ENCODE data around the gene PIK3R3.

The PIK3R3 gene

DNA sequence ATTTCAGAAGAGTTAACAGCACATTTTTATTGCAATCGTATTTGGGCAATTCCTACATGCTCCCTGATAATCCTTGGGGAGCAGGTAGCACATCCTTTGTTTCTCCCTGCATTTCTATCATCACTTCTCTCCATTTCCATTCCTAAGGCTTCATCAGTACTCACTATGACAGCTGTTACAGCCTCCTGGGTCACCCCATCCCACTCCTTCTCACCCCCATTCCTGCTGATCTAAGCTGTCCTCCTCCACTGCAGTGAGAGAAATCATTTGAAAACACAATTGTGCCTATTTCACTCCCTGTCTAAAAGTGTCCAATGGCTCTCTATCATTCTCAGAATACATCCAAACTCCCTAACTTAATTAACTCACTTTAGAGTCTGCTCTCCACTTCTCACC is 25.5 kb upstream of the PIK3R3 start:
- no peak overlapping the region for H3K4me3 ChIP-seq (ENCODE audit: control insufficient read depth, low read depth, low read length)
- no peak for DNase-seq (ENCODE audit: low read depth)
- TF ChIP-seq, protein P1, sequence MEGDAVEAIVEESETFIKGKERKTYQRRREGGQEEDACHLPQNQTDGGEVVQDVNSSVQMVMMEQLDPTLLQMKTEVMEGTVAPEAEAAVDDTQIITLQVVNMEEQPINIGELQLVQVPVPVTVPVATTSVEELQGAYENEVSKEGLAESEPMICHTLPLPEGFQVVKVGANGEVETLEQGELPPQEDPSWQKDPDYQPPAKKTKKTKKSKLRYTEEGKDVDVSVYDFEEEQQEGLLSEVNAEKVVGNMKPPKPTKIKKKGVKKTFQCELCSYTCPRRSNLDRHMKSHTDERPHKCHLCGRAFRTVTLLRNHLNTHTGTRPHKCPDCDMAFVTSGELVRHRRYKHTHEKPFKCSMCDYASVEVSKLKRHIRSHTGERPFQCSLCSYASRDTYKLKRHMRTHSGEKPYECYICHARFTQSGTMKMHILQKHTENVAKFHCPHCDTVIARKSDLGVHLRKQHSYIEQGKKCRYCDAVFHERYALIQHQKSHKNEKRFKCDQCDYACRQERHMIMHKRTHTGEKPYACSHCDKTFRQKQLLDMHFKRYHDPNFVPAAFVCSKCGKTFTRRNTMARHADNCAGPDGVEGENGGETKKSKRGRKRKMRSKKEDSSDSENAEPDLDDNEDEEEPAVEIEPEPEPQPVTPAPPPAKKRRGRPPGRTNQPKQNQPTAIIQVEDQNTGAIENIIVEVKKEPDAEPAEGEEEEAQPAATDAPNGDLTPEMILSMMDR (conservative IDR thresholded peaks at IDR 0.05; ENCODE audit: control insufficient read depth, insufficient read depth, low read depth, low read length): no peak

GRCh38 chr1:46153732-46154131 is 21.3 kb upstream of the PIK3R3 start:
- TF ChIP-seq, protein P1 (conservative IDR thresholded peaks at IDR 0.05; ENCODE audit: control insufficient read depth, insufficient read depth, low read depth, low read length): no peak
- H3K4me3 ChIP-seq (ENCODE audit: control insufficient read depth, low read depth, low read length): no peak overlapping the region
- DNase-seq (ENCODE audit: low read depth): no peak

DNA sequence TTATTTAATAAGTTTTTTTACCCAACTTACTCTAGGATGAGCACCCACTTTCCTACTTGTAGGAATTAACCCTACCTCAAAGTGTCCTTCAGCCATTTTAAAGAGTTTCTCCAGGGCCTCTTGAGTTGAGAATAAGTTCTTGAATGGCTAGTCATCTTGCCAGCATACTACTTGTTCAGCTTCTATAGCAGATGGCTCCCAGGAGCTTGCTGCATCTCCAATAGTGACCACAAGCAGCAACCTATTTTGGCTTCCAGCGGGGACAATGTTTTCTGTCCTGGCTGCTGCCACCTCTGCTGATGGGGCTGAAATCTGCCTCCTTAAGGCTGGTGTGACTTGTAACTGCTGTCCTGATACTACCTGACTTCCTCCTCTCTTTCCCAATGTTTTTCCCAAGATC is 20.8 kb upstream of the PIK3R3 start:
- DNase-seq (ENCODE audit: low read depth): no peak
- TF ChIP-seq, protein P1 (conservative IDR thresholded peaks at IDR 0.05; ENCODE audit: control insufficient read depth, insufficient read depth, low read depth, low read length): no peak
- no peak overlapping the region for H3K4me3 ChIP-seq (ENCODE audit: control insufficient read depth, low read depth, low read length)

DNA sequence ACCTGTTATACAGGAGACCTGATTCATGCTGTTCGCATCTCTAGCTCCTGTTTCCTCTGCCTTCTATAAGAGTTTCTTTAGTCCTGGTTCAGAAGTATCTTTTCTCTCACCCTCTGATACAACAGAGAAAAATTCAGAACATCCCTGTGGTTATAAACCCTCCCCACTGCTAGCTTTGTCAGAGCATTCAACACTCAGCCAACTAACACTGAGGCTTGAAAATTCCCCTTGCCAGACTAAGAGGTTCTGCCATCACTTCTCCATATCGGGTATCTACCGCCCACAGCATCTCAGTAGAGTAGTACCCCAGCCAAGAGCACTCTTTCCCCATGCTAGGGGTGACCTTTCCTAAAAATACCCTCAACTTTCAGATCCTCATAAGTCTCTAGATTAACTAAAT is 19.6 kb upstream of the PIK3R3 start:
- TF ChIP-seq, protein P1 (conservative IDR thresholded peaks at IDR 0.05; ENCODE audit: control insufficient read depth, insufficient read depth, low read depth, low read length): no peak
- DNase-seq (ENCODE audit: low read depth): peak; percentile 34
- no peak overlapping the region for H3K4me3 ChIP-seq (ENCODE audit: control insufficient read depth, low read depth, low read length)

GRCh38 chr1:46150085-46150484 is 17.7 kb upstream of the PIK3R3 start:
- DNase-seq (ENCODE audit: low read depth): no peak
- no peak overlapping the region for H3K4me3 ChIP-seq (ENCODE audit: control insufficient read depth, low read depth, low read length)
- TF ChIP-seq, protein P1 (conservative IDR thresholded peaks at IDR 0.05; ENCODE audit: control insufficient read depth, insufficient read depth, low read depth, low read length): no peak

DNA sequence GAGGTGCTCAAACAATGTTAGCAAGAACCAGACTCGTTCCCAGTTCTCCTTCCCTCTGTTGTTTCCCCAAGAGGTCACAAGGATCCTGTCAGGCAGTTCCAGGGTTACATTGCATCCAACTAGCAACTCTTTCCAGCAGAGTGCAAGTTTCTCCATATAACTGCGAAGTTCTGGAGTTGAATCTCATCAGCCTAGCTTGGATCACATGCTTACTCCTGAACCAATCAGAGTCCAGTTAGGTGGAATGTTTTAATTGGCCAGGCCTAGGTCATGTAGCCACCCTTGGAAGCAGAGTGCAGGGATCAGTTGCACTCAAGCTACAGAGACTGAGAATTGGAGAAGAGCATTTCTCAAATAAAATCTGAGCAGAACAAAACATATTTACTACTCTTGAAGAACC is 15.9 kb upstream of the PIK3R3 start:
- no peak overlapping the region for H3K4me3 ChIP-seq (ENCODE audit: control insufficient read depth, low read depth, low read length)
- no peak for DNase-seq (ENCODE audit: low read depth)
- TF ChIP-seq, protein P1 (conservative IDR thresholded peaks at IDR 0.05; ENCODE audit: control insufficient read depth, insufficient read depth, low read depth, low read length): no peak

GRCh38 chr1:46137916-46138315 is 5.5 kb upstream of the PIK3R3 start:
- TF ChIP-seq, protein P1 (conservative IDR thresholded peaks at IDR 0.05; ENCODE audit: control insufficient read depth, insufficient read depth, low read depth, low read length): no peak
- peak; percentile 35 for DNase-seq (ENCODE audit: low read depth)
- peak overlapping the region; percentile 9 for H3K4me3 ChIP-seq (ENCODE audit: control insufficient read depth, low read depth, low read length)

All from fibroblast of mammary gland (primary cell).